Activated T-cell treated with anti-CD3 and anti-CD28 coated beads, Interleukin-2, amount 50 U/mL, for 24 hours (primary cell): ENCODE results near the gene PYDC2.

Experiments used
- DNase-seq: peaks from one replicate; pipeline ENCODE4 v3.0.0-alpha.2; 2020
- H3K27ac Mint-ChIP-seq: 2 replicates; pipeline ENCODE4 v1.8.0; 2020; ENCODE audit warnings: mild to moderate bottlenecking, mixed read lengths
- H3K27me3 Mint-ChIP-seq: 2 replicates; pipeline ENCODE4 v1.8.0; 2020; ENCODE audit warnings: mixed read lengths
- H3K36me3 Mint-ChIP-seq: 2 replicates; pipeline ENCODE4 v1.8.0; 2020; ENCODE audit warnings: low read depth, mixed read lengths
- H3K4me1 Mint-ChIP-seq: 2 replicates; pipeline ENCODE4 v1.8.0; 2020; ENCODE audit warnings: low read depth, mixed read lengths
- H3K4me3 Mint-ChIP-seq: 2 replicates; pipeline ENCODE4 v1.8.0; 2020; ENCODE audit warnings: mild to moderate bottlenecking, moderate library complexity, mixed read lengths
- H3K9me3 Mint-ChIP-seq: 2 replicates; pipeline ENCODE4 v1.8.0; 2020; ENCODE audit warnings: mixed read lengths

PYDC2 gene

DNA sequence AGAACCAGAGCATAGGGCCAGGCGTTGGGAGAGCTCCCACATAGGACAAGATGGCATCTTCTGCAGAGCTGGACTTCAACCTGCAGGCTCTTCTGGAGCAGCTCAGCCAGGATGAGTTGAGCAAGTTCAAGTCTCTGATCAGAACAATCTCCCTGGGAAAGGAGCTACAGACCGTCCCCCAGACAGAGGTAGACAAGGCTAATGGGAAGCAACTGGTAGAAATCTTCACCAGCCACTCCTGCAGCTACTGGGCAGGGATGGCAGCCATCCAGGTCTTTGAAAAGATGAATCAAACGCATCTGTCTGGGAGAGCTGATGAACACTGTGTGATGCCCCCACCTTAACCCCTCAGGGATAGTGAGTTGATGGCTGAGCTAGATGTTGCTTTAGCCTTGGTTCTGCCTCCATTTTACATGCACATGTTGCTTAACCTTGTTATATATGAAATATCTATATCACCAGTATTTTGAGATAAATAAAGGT is at the start of gene PYDC2:
TSS of gene PYDC2 (plus strand) at position 51 of the 483 bp plus-strand sequence. CDS start at position 51, 0 bp downstream.
- Mint-ChIP-seq H3K4me1 (no peaks in the 10 kb centered on the region), H3K4me3 (no peak within 1 kb of the TSS), H3K36me3 (no peaks in the 10 kb centered on the region), H3K9me3 (peaks cover 2% of the 10 kb centered on the region), H3K27me3 (no peaks in the 10 kb centered on the region), H3K27ac (no peak within 1 kb of the TSS)
- DNase-seq = no peak

DNA sequence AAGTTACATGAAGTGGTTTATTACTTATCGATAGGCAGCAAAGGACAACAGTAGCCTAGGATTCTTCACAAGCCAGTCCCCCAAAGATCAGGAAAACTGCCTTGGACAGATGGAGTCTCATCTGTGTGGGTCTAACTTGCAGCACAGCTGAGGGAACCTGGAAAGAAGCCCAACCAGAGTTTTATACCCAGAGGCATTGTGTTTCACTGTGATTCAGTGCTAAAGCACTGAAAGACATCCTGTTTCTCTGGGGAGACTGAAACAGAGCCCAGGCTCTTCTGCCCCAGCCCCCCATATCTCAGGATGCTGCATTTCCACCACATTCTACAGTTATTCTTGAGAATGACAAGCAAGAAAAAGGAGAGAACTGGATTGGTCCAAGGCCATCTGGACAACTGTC is 48.2 kb upstream of the PYDC2 start:
- peaks cover 9% of the 10 kb centered on the region for H3K9me3 Mint-ChIP-seq

DNA sequence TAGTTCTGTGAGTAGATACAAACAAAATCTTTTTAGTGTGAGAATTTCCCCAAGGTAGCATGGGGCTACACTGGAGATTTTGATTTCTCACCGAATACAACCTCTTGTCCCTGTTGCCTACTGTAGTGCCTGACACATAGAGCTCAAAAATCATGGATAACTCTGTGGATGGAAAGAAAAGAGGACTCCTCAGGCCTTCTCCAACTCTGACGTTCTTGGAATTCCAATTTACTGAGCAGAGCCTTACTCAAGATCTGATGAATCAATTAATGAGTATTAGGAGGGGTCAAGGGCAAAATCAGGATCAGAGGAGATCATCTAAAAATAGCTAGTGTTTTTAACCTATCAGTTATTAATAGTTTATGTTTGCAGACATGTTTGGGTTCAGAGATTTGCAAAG is 46.7 kb upstream of the PYDC2 start:
- Mint-ChIP-seq H3K9me3 (peaks cover 8% of the 10 kb centered on the region), H3K27ac (no peak overlapping the region), H3K4me3 (no peak overlapping the region), H3K27me3 (no peaks in the 10 kb centered on the region), H3K4me1 (no peaks in the 10 kb centered on the region), H3K36me3 (no peaks in the 10 kb centered on the region)
- no peak for DNase-seq

More for the DNA sequence above, 48.2 kb upstream of the PYDC2 start:
- Mint-ChIP-seq H3K36me3 (no peaks in the 10 kb centered on the region), H3K27me3 (no peaks in the 10 kb centered on the region), H3K27ac (no peak overlapping the region), H3K4me3 (no peak overlapping the region), H3K4me1 (no peaks in the 10 kb centered on the region)
- no peak for DNase-seq

DNA sequence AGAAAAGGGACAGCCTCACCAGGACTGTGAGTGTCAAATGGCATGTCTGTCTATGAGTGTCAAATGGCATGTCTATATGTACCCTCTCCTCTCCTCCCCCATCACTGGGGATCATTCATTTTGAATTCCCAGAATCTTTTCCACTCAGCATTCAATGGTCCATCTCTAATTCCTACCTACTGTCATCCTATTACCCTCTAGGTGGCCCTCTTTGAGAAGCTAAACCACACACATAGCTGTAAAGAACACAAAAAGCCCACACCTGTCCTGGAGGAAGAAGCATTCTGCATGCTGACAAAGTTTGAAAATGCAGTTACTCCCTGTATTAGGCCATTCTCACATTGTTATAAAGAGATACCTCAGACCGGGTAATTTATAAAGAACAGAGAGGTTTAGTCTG is 46.2 kb upstream of the PYDC2 start:
- Mint-ChIP-seq H3K9me3 (peaks cover 4% of the 10 kb centered on the region), H3K27me3 (no peaks in the 10 kb centered on the region), H3K4me1 (no peaks in the 10 kb centered on the region), H3K4me3 (no peak overlapping the region), H3K36me3 (no peaks in the 10 kb centered on the region), H3K27ac (no peak overlapping the region)
- no peak for DNase-seq

DNA sequence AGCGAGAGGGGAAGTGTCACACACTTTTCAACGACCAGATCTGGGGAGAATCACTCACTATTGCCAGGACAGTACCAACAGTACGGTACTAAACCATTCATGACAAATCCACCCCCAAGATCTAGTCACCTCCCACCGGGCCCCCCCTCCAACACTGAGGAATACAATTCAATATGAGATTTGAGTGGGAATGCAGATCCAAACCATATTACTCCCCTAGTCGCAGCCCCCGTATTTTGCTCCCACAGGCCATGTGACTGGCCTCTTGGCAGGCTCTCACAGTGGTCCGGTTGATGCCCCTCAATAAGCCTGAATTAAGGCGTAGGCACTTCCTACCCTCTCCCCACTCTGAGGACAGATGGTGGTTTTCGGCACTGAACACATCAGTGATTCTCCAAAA is 45.4 kb upstream of the PYDC2 start:
- Mint-ChIP-seq H3K4me3 (no peak overlapping the region), H3K27me3 (no peaks in the 10 kb centered on the region), H3K36me3 (no peaks in the 10 kb centered on the region), H3K9me3 (no peaks in the 10 kb centered on the region), H3K27ac (no peak overlapping the region), H3K4me1 (no peaks in the 10 kb centered on the region)
- DNase-seq = no peak

DNA sequence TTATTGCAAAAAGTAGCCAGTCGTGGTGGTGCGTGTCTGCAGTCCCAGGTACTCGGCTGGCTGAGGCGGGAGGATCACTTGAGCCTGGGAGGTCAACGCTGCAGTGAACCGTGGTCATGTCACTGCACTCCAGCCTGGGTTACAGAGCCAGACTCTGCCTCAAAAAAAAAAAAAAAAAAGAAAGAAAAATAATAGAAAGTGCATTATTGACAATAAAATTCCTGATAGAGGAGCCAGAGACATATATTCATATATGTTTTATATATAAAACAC is 43.6 kb upstream of the PYDC2 start:
- Mint-ChIP-seq H3K4me3 (no peak overlapping the region), H3K27me3 (no peaks in the 10 kb centered on the region), H3K9me3 (no peaks in the 10 kb centered on the region), H3K4me1 (no peaks in the 10 kb centered on the region), H3K36me3 (no peaks in the 10 kb centered on the region), H3K27ac (no peak overlapping the region)
- DNase-seq = no peak

DNA sequence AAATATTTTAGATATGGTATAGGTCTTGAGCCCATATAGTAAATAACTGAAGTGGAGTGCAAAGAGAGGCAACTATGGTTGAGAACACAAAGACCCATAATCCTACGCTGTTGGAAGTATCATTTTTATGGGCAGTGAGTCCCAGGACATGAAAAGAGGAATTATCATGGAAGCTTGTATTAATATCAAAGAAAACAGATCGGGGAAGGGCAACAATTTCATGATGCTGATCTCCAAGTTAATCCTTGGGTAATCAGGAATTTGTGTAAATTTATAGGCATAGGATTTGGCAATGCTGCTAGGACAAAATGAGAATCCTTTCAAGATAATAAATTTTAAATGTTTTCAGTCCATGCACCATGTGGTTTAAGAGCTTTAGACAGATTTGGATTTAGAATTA is 40.2 kb upstream of the PYDC2 start:
- no peak overlapping the region for H3K27ac Mint-ChIP-seq

DNA sequence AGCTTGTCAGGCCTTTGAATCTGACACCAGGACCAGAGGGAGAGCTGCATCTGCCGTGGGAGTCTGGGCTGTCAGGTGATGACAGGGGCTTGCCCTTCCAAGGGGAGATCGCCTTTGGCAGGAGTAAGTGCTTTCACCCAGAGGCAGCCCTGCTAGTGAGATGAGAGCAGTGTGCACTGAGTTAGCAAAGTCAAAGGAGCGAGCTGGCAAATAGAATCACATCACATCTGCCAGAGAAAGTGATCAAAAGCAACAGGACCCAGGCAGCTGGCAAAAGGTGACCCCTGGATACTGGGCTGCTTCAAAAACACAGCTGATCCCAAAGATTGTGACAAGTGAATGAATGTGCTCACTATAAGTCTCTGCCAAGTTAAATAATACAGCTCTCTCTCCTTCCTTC is 36.1 kb upstream of the PYDC2 start:
- no peak overlapping the region for H3K4me3 Mint-ChIP-seq
- no peaks in the 10 kb centered on the region for H3K4me1 Mint-ChIP-seq
- H3K9me3 Mint-ChIP-seq = no peaks in the 10 kb centered on the region
- DNase-seq = no peak
- H3K27me3 Mint-ChIP-seq = no peaks in the 10 kb centered on the region
- H3K36me3 Mint-ChIP-seq = no peaks in the 10 kb centered on the region
- H3K27ac Mint-ChIP-seq = no peak overlapping the region

More for the DNA sequence above, 40.2 kb upstream of the PYDC2 start:
- Mint-ChIP-seq H3K36me3 (no peaks in the 10 kb centered on the region), H3K9me3 (no peaks in the 10 kb centered on the region), H3K4me3 (no peak overlapping the region), H3K27me3 (no peaks in the 10 kb centered on the region), H3K4me1 (no peaks in the 10 kb centered on the region)
- DNase-seq = no peak

DNA sequence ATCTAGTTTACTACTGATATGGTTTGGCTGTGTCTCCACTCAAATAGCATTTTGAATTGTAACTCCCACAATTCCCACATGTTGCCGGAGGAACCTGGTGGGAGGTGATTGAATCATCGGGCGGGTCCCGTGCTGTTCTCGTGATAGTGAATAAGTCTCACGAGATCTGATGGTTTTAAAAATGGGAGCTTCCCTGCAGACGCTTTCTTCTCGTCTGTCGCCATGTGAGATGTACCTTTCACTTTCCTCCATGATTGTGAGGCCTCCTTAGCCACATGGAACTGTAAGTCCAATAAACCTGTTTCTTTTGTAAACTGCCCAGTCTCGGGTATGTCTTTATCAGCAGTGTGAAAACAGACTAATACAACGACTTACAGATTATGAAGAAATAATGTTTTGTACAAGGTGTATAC is 35.6 kb upstream of the PYDC2 start:
- Mint-ChIP-seq H3K36me3 (no peaks in the 10 kb centered on the region), H3K4me1 (no peaks in the 10 kb centered on the region), H3K27ac (no peak overlapping the region), H3K4me3 (no peak overlapping the region), H3K27me3 (no peaks in the 10 kb centered on the region), H3K9me3 (no peaks in the 10 kb centered on the region)
- no peak for DNase-seq

DNA sequence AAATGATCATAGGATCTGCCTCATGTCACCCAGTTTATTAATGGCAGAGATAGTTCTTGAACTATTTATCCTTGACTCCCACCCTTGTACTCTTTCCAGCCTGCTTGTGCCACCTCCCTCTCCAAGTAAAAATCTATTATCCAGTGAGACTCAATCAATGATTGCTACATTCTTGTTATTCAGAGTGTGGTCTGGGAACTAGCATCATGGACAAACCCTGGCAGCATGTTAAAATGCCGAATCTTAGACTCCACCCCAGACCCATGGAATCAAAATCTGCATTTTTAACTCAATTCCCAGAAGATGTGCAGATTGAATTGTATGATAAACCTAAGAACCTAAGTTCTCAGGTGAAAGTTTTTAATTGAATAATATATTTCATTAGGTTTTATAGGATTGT is 34.7 kb upstream of the PYDC2 start:
- Mint-ChIP-seq H3K9me3 (peaks cover 2% of the 10 kb centered on the region), H3K27ac (no peak overlapping the region), H3K27me3 (no peaks in the 10 kb centered on the region), H3K4me1 (no peaks in the 10 kb centered on the region), H3K4me3 (no peak overlapping the region), H3K36me3 (no peaks in the 10 kb centered on the region)
- DNase-seq = no peak

DNA sequence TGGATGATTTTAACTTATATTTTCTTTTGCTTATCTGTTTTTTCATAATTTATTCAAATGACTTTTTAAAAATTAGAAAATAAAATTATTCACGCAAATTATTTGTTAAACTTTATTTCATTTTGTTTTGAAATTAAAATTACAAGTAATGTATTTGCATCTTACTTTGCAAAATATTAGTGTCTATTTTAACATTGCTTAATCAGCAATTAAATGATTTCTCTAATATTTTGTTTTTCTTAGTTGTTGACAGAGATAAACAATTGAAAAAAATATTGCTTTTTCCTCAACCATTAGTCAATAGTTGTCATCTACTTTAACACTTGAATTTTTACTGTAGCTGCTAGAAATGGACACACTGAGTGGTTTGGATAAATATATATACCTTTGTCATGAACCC is 32.8 kb upstream of the PYDC2 start:
- no peaks in the 10 kb centered on the region for H3K27me3 Mint-ChIP-seq

DNA sequence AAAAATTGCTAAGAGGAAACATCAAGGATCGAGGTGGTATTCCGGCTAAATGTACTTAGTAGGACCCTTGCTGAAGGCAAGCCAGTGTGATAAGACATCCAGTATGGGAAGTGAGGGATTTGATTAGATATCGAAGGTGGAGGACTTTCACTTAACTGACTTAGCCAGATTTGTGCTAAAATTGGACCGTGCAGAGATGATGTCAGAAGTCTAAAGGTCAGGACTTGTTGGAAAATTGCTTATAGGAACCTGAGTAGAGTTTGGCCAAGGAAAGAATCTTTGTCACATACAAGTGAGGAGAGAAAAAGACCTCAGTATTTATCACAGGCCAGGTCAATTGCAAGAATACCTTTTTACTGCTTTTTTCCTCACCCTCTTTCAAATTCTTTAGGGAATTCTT is 30.9 kb upstream of the PYDC2 start:
- Mint-ChIP-seq H3K4me3 (no peak overlapping the region), H3K9me3 (peaks cover 4% of the 10 kb centered on the region), H3K27me3 (no peaks in the 10 kb centered on the region), H3K36me3 (no peaks in the 10 kb centered on the region), H3K27ac (no peak overlapping the region), H3K4me1 (no peaks in the 10 kb centered on the region)
- DNase-seq = no peak

More for the DNA sequence above, 32.8 kb upstream of the PYDC2 start:
- Mint-ChIP-seq H3K9me3 (peaks cover 4% of the 10 kb centered on the region), H3K4me3 (no peak overlapping the region), H3K36me3 (no peaks in the 10 kb centered on the region), H3K4me1 (no peaks in the 10 kb centered on the region), H3K27ac (no peak overlapping the region)
- DNase-seq = no peak

DNA sequence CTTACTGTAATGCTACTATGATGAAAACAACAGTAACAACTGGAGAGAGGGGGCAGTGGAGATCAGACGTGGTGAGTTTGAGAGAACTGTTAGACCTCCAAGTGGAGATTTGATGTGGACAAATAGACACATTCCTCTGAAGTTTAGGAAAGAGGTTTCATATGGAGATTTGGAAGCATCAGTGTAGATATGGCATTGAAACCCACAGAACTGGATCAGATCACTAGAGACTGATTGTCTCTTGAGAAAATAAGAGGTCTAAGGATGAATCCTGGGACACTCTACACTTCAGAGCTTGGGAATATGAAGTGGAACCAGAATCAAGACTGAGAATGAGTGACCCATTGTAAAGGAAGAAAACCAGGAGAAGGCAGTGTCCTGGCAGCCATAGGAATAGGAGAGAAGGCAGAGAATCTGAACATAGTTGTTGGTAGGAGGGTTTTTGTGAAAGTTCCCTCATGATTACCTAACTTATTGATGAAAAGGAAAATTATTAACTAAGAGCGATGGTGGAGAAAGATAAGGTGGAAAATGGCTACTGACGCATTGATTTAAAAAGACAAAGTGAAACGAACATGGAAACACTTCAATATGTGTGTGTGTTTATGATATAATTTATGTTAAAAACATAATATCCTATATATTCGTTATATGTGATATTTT is 29.7 kb upstream of the PYDC2 start:
- Mint-ChIP-seq H3K4me3 (no peak overlapping the region), H3K4me1 (no peaks in the 10 kb centered on the region), H3K9me3 (peaks cover 4% of the 10 kb centered on the region), H3K27me3 (no peaks in the 10 kb centered on the region), H3K36me3 (no peaks in the 10 kb centered on the region), H3K27ac (no peak overlapping the region)
- no peak for DNase-seq

DNA sequence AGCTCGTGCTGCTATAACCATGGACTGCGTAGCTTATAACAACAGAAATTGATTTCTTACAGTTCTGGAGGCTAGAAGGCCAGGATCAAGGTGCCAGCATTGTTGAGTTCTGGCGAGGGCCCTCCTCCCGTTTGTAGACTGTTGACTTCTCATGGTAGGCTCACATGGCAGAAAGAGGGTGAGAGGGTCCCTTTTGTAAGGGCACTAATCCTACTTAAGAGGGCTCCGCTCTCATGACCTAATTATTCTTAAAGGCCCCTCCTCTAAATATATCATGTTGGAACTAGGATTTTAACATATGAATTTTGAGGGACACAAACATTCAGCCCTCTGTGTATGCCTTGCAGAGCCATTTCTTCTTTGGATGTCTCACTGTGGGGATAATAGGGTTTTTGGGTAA is 28.8 kb upstream of the PYDC2 start:
- Mint-ChIP-seq H3K27me3 (no peaks in the 10 kb centered on the region), H3K4me1 (no peaks in the 10 kb centered on the region), H3K4me3 (no peak overlapping the region), H3K36me3 (no peaks in the 10 kb centered on the region), H3K9me3 (peaks cover 4% of the 10 kb centered on the region), H3K27ac (no peak overlapping the region)
- DNase-seq = no peak

DNA sequence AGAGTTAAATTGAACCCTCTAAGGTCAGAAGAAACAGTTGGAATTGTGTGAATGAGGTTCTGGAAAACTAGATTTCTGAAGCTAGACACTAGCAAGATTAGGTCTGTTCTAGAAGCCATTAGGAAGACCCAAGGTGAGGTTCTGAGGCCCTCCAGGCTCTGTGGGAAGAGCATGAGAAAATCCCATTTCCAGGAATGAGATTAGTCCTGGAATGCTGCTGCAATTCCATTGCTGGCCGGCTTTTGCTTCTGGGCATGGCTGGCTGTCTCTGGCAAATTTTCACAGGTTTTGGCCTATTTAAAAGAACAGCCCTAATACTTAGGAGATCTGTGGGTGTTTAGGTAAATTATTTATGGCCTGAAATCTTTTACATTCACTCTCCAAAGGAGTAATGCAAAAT is 26.9 kb upstream of the PYDC2 start:
- no peak for DNase-seq
- H3K4me3 Mint-ChIP-seq = no peak overlapping the region
- H3K27ac Mint-ChIP-seq = no peak overlapping the region
- H3K27me3 Mint-ChIP-seq = no peaks in the 10 kb centered on the region
- H3K4me1 Mint-ChIP-seq = no peaks in the 10 kb centered on the region
- H3K9me3 Mint-ChIP-seq = peaks cover 4% of the 10 kb centered on the region
- H3K36me3 Mint-ChIP-seq = no peaks in the 10 kb centered on the region

DNA sequence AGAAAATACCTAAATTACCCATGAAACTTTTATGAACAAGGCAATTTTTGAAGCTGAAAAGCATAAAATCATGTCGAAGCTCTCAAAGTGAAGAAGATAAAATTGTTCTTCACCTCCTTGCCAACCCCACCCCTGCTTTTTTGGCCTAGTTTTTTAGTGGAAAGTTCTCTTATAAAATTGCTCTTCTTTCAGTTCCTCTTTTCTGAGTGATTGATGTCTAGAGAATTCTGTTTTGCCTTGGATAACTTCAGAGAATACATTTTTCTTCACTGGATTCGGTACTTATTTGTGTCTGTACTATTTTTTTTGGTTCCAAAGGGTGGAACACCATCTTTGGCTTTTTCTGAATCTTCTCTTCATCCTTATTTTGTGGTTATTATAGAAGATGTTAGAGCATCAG is 25.0 kb upstream of the PYDC2 start:
- DNase-seq = no peak
- H3K4me3 Mint-ChIP-seq = no peak overlapping the region
- no peaks in the 10 kb centered on the region for H3K27me3 Mint-ChIP-seq
- H3K4me1 Mint-ChIP-seq = no peaks in the 10 kb centered on the region
- H3K27ac Mint-ChIP-seq = no peak overlapping the region
- no peaks in the 10 kb centered on the region for H3K36me3 Mint-ChIP-seq
- peaks cover 14% of the 10 kb centered on the region for H3K9me3 Mint-ChIP-seq
